ENCODE results near the gene RPS6KA2.

The RPS6KA2 gene

GRCh38 chr6:166553563-166554271 is 73.3 kb downstream of the RPS6KA2 start:
- TF ChIP-seq CTCF (IDR thresholded peaks at IDR 0.05): no peak

GRCh38 chr6:166552600-166552999 is 74.5 kb downstream of the RPS6KA2 start:
- no peak for TF ChIP-seq CTCF (IDR thresholded peaks at IDR 0.05)

GRCh38 chr6:166551754-166552495 is 75.1 kb downstream of the RPS6KA2 start:
- TF ChIP-seq CTCF (IDR thresholded peaks at IDR 0.05): no peak

- no peak for TF ChIP-seq CTCF (IDR thresholded peaks at IDR 0.05)
Observed at GRCh38 chr6:166546653-166547052, 80.4 kb downstream of the RPS6KA2 start.

GRCh38 chr6:166545156-166546034 is 81.7 kb downstream of the RPS6KA2 start:
- TF ChIP-seq CTCF (IDR thresholded peaks at IDR 0.05): no peak

GRCh38 chr6:166544296-166544605 is 82.8 kb downstream of the RPS6KA2 start:
- no peak for TF ChIP-seq CTCF (IDR thresholded peaks at IDR 0.05)

GRCh38 chr6:166543603-166544295 is 83.3 kb downstream of the RPS6KA2 start:
- no peak for TF ChIP-seq CTCF (IDR thresholded peaks at IDR 0.05)

All from LNCAP (cell line).